ENCODE measurements around the gene NPSR1.
A peak's percentile ranks its signal among the peaks of the same experiment; 100 is the strongest.
"Not testable (repeated sequence)": the region's sequence is repeated elsewhere in the genome, so short reads cannot be mapped to it uniquely, and the experiment has no call there.

NPSR1 gene

DNA sequence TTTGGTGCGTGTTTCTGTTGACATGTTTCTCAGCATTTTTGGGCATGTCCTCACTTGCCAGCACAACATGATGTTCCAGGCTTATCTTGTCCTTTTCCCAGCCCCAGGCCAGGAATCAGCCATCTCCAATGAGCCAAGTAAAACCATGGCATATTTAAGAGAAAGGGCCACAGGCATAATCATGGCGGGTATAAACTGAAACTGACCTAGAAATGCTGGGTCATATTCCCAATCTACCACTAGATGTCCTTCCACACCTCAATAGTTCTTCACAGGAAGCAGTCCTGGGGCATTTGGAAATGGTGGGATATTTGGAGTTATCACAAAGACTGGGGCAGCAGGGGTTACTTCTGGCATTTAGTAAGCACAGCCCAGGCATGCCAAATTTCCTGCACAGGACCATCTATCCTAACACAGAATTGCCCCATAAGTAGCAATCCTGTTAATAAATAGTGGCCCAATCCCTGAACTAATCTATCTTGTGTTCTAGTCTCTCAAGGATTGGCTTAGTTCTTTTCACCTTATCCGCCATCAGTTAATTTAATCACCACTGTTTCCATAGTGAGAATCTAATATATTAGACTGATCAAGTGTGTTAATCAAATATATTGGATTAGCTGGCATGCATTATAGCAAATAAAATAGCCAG is 101.6 kb downstream of the NPSR1 start:
- DNase-seq, result no peak

DNA sequence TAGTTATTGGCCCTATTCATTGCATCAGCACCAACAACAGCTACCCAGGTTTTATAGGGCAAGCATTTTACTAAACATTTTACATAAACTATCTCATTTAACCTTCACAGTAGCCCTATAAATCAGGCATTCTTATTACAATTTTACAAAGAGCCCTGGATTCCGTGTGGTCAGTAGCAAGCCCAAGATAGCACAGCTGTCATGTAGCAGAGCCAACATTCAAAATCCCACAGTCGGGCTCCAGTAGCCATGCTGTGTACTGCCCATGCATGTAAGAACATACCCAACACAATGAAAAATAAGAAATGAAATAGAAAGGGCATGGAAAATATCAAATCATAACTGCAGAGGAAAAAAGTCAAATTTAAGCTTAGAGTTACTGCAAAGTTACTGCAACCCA is 102.3 kb downstream of the NPSR1 start:
- no peak for DNase-seq

- DNase-seq, result no peak
Observed at GRCh38 chr7:34761206-34761605, 103.2 kb downstream of the NPSR1 start.

GRCh38 chr7:34761627-34762026 is 103.6 kb downstream of the NPSR1 start:
- no peak for DNase-seq

DNA sequence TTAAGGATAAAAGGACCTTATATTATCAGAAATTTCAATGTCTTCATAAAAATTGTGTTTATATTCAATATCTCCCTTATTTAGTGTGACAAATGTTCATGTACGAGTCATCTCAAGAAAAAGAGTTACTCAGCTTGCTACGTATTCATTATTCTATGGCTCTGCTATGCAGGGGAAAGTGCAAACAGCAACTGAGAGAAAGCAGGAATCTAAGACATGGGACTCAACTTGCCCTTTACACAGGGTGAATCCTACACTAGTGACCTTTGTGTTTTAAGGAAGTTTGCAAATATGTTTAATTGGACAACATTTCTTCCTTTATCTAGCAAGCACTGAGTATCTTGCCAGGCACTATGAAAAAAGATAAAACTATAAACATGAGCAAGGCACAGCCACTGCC is 104.7 kb downstream of the NPSR1 start:
- no peak for DNase-seq

- no peak for DNase-seq
Observed at GRCh38 chr7:34772296-34772938, 114.4 kb downstream of the NPSR1 start.

GRCh38 chr7:34776748-34777358 is 118.8 kb downstream of the NPSR1 start:
- DNase-seq, result no peak

GRCh38 chr7:34780546-34780945 is 122.5 kb downstream of the NPSR1 start:
- no peak for DNase-seq

DNA sequence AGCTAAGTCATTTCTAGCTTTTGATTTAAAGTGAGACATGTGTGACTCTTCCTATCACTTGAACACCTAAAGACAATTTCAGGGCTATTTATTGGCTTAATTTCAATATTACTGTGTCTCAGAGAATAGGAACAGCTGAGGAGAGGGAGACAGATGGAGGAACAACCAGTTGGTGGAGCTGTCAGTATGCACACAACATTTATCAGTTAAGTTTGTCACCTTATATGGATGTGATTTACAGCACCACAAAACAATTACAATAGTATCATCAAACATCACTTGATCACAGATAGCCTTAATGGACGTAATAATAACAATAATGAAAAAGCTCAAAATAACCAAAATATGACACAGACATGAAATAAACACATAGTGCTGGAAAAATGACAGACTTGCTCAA is 129.6 kb downstream of the NPSR1 start:
- no peak for DNase-seq

DNA sequence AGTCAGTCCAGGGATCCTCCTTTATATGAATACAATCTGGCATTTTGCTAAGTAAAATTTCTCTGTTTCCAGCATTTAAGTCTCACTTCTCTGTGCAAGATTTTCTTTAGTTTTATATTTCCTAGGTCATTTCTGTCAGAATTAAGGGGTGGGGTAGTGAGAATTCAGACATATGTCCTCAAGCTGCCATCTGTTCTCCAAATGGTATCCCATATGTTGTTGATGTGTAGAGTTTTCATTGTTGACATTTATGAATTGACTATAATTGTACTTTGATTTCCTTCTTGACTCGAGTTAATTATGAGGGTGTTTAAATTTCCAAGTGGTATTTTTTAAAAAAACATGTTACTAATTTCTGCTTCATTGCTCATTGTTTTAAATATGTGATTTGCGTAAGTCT is 148.8 kb downstream of the NPSR1 start:
- no peak for DNase-seq

DNA sequence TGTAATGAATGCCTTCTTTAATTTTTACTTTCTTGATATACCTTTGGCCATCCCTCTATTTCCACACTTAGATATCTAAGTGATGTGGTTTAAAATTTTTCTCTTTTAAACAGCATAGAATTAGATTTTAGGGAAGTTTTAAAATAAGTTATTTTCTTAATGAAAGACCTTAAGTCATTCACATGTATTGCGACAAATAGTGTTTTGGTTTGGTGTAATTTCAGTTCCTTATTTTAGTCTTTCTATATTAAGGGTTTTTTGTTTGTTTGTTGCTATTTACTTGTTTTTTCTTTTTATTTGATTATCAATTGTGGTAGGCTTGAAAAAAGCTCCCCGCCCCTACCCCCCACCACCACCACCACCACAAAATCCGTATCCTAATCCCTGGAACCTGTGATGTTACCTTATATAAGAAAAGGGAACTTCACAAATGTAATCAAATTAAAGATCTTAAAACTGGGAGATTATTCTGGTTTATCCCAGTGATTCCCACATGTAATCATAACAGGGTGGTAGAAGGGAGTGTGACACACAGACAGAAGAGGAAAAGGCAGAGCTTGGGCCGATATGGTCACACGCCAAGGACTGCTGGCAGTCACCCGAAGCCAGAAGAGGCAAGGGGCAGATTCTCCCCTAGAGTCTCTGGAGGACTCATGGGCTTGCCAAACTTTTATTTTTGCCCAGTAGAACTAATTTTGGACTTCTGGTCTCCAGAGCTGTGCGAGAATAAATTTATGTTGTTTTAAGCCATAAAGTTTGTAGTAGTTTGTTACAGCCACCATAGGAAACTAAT is 149.7 kb downstream of the NPSR1 start:
- DNase-seq, result no peak

DNA sequence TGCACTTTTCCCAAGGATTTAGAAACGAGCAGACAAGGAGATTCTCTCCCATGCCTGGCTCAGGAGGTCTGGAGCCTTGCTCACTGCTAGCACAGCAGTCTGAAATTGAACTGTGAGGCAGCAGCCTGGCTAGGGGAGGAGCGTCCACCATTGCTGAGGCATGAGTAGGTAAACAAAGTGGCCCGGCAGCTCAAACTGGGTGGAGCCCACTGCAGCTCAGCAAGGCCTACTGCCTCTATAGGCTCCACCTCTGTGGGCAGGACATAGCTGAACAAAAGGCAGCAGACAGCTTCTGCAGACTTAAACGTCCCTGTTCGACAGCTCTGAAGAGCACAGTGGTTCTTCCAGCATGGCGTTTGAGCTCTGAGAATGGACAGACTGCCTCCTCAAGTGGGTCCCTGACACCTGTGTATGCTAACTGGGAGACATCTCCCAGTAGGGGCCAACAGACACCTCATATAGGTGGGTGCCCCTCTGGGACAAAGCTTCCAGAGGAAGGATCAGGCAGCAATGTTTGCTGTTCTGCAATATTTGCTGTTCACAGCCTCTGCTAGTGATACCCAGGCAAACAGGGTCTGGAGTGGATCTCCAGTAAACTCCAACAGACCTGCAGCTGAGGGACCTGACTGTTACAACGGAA is 156.3 kb downstream of the NPSR1 start:
- not testable (repeated sequence) for DNase-seq

GRCh38 chr7:34821932-34822558 is 164.0 kb downstream of the NPSR1 start:
- DNase-seq, result no peak

- peak; percentile 76 for DNase-seq
Observed at GRCh38 chr7:34823650-34824258, 165.7 kb downstream of the NPSR1 start.

- no peak for DNase-seq
Observed at GRCh38 chr7:34825221-34825620, 167.2 kb downstream of the NPSR1 start.

DNA sequence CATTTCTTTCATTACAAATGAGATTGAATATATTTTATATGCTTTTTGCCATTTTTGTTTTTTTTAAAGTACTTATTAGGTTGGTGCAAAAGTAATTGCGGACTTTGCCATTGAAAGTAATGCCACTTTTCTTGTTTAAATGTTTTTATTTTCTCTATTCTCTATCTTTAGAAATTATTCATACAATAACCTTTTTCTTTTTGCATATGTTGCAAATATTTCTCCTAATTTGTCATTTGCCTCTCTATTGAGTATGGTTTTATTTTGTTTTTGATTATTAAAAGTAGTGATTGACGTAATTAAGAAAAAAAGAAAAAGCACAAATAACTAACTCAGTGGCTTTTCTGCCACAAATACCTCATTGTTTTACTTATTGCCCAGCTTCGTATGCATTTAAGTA is 172.4 kb downstream of the NPSR1 start:
- no peak for DNase-seq

DNA sequence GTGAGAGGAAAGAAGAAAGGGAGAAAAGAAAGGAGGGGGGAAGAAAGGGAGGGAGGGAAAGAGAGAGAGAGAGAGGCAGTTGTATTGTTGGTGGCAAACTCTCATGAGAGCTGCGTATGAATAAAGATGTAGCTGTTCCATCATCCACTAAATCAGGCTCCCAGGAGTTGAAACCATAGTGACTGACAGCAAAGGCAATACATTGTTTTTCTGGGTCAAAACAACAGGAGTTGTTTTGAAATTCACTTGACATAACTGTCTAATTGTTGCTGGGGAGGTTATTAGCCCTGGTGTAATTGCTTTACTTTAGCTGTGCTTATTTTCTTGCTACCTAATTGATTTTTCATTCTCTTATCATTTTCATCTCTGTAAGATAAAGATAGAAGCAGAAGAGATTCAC is 173.4 kb downstream of the NPSR1 start:
- DNase-seq, result no peak

- DNase-seq, result no peak
Observed at GRCh38 chr7:34832020-34832419, 174.0 kb downstream of the NPSR1 start.

GRCh38 chr7:34835901-34836600 is 178.0 kb downstream of the NPSR1 start:
- no peak for DNase-seq

GRCh38 chr7:34837316-34837715 is 179.3 kb downstream of the NPSR1 start:
- no peak for DNase-seq

DNA sequence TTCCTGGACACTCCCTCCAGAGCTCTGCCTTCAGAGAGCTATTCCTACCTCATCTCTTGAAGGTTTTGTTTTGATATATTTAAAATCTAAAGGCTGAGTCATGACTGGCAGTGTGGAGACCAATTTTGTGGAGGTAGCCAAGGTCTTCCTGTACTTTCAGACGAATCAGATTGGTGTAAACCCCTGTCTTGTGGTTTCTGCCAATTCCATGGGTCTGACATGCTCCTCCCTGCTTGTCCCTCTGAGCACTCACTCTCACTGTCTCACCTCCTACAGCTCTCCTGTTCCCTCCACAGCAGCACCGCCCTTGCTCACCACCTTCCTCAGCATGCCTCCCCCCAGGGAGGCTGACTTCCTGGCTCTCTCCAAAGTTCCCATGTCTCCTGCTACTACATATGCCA is 179.8 kb downstream of the NPSR1 start:
- DNase-seq, result no peak

- no peak for DNase-seq
Observed at GRCh38 chr7:34838329-34838728, 180.3 kb downstream of the NPSR1 start.

Measured in stimulated activated CD8-positive, alpha-beta memory T cell treated with anti-CD3 and anti-CD28 coated beads, Interleukin-4, amount 100 ng/mL, for 48 hours (primary cell).